Putamen (tissue), 1 donor: Measurements from ENCODE around the gene SHISA2.

Source experiments
- DNase-seq: peaks from one replicate; pipeline ENCODE4 v3.0.0-alpha.2; 2016; ENCODE audit warnings: low spot score

Gene SHISA2

DNA sequence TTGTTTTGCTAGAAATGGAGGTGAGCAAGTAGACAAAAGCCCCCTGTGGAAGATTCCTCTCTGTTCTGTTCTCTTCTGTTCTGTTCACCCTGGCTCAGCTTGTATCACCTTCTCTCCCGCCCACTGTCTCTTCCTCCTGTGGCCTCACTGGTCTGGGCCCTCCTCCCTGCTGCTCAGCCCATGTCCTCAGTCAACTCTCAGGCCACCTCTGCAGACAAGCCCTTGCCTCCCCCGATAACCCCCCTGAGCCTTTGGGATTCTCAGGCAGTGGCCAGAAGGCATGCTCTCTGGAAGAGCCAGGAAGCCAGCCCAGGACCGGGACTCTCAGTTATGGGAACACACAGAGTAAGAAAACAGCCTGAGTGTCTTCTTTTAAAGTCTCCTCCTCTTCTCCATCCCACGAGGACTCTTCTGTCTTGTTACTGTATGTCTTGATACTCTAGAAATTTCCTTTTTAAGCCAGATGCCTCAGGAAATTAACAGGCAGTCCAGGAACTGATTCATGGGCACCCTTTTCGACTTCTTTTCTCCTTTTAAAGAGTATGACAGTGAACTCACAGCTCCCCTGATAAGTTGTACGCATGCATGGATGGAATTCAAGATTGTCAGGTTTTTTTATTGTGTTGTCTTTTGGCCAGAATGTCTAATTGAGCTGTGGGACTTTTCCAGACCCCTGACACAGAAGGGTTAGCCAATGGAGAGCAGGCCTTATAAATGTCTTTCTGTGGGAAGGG, 33.7 kb downstream of the SHISA2 start:
- no peak for DNase-seq

- DNase-seq, result peak; percentile 67
Measured at GRCh38 chr13:26017196-26017921, 34.5 kb downstream of the SHISA2 start.

GRCh38 chr13:26016189-26016588, 35.6 kb downstream of the SHISA2 start:
- no peak for DNase-seq

- DNase-seq, result peak; percentile 51
Measured at GRCh38 chr13:26015271-26016125, 36.3 kb downstream of the SHISA2 start.

- no peak for DNase-seq
Measured at GRCh38 chr13:26012995-26013394, 38.8 kb downstream of the SHISA2 start.

DNA sequence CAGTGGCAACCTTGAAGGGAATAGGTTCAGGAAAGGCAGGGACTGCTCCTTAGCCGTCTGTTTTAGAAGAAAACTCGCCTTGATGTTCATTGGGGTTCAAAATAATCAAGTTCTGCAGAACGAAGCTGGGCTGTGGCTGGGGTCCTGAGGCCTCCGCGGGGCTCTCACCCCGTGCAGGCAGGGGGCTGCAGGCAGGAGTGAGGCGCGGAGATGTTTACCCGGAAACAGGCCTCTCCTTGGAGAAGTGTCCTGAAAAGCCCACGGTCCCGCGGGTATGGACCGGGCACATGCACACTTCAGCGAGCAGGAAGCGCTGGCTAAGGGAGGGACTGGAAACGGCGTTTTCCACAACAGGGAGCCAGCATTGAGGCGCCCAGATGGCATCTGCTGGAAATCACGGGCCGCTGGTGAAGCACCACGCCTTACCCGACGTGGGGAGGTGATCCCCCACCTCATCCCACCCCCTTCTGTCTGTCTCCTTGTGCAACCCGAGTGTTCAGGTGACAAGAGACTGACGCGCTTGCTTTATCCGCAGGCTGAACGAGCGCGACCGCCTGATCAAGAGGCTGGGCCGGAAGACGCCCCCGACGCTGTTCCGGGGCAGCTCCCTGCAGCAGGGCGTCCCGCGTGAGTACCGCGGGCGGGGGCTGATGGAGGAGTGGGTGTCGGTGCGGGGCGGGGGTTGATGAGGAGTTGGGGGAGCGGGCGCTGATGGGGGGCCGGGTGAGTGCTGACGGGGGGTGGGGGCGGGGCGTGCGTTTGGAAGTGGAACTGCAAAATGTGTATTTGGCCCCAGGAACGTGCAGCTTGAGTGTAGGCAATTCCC, 39.6 kb downstream of the SHISA2 start:
- DNase-seq, result peak; percentile 42

DNA sequence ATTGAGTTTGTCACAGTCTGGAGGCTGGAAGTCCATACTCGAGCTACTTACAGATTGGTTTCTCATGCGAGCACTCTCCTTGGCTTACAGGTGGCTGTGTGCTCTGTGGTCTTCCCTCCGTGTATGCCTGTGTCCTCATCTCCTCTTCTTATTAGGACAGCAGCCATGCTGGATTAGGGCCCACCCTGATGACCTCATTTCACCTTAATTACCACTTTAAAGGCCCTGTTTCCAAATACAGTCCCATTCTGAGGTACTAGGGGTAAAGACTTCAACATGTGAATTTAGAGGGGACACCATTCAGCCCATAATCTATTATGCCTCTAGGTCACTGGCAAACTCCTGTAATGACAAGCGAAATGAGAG, 40.6 kb downstream of the SHISA2 start:
- no peak for DNase-seq

GRCh38 chr13:26010487-26011207, 41.2 kb downstream of the SHISA2 start:
- no peak for DNase-seq

GRCh38 chr13:26007261-26008125, 44.3 kb downstream of the SHISA2 start:
- no peak for DNase-seq
